ENCODE data around the gene ACSL4. TPM values are rescaled to one million over a fixed set of nuclear protein-coding genes. Genes with fewer than 3 reads are reported as not detected.
"Not testable (repeated sequence)": the region's sequence is repeated elsewhere in the genome, so short reads cannot be mapped to it uniquely, and the experiment has no call there.

ACSL4 gene
- total RNA-seq, 1 experiment from 2014 or later: 55.2 TPM

DNA sequence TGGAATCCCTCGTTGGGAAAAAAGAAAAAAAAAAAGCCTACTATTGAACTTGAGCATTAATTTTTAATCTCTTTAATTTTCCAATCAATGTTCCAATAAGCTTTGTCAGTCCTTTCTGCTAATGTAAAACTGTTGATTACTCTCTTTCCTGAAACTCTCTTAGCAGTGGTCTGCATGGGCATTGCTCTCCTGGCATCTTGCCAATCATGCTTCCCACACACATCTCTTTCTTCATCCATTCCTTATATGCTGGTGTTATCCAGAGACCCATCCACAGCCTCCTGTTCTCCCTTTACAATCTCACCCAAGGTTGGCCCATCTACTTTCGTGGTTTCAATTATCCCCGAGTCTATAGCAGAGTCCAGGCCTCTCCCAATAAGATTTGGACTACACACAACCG lies 76.3 kb downstream of the ACSL4 start:
- no peaks in the 10 kb centered on the region for H3K27me3 ChIP-seq (ENCODE audit: control insufficient read depth, insufficient read depth, low read length)
- ATAC-seq (no peak), DNase-seq (ENCODE audit: low read depth, low spot score) (no peak)
- no peak overlapping the region for H3K4me3 ChIP-seq (ENCODE audit: low read depth in 2 of 2, low read length in 2 of 2)
- in situ Hi-C loops (cut with HindIII; ENCODE audit: low pct_unique_long_range_greater_than_20kb, low sequenced_read_pairs): no loop called here
- H3K9me3 ChIP-seq (ENCODE audit: control insufficient read depth, insufficient read depth, low read depth, low read length): no peaks in the 10 kb centered on the region
- TSS peak; percentile 24 for BruUV-seq (replicated peaks)
- POLR2A ChIA-PET: no interaction called here
- intact Hi-C loops (cut with micrococcal nuclease; ENCODE audit: unreplicated experiment): no loop called here
- TF ChIP-seq POLR2AphosphoS5 (IDR thresholded peaks at IDR 0.05; ENCODE audit: low read depth, low read length) (no peak), SIN3A (IDR thresholded peaks at IDR 0.05; ENCODE audit: borderline replicate concordance, insufficient read depth, low read depth, low read length) (no peak), TCF7L2 (IDR thresholded peaks at IDR 0.05; ENCODE audit: low read depth, low read length) (no peak)
- TF ChIP-seq, protein P1, sequence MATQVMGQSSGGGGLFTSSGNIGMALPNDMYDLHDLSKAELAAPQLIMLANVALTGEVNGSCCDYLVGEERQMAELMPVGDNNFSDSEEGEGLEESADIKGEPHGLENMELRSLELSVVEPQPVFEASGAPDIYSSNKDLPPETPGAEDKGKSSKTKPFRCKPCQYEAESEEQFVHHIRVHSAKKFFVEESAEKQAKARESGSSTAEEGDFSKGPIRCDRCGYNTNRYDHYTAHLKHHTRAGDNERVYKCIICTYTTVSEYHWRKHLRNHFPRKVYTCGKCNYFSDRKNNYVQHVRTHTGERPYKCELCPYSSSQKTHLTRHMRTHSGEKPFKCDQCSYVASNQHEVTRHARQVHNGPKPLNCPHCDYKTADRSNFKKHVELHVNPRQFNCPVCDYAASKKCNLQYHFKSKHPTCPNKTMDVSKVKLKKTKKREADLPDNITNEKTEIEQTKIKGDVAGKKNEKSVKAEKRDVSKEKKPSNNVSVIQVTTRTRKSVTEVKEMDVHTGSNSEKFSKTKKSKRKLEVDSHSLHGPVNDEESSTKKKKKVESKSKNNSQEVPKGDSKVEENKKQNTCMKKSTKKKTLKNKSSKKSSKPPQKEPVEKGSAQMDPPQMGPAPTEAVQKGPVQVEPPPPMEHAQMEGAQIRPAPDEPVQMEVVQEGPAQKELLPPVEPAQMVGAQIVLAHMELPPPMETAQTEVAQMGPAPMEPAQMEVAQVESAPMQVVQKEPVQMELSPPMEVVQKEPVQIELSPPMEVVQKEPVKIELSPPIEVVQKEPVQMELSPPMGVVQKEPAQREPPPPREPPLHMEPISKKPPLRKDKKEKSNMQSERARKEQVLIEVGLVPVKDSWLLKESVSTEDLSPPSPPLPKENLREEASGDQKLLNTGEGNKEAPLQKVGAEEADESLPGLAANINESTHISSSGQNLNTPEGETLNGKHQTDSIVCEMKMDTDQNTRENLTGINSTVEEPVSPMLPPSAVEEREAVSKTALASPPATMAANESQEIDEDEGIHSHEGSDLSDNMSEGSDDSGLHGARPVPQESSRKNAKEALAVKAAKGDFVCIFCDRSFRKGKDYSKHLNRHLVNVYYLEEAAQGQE (IDR thresholded peaks at IDR 0.05; ENCODE audit: insufficient read depth in 1 of 2, low read depth in 2 of 2, low read length in 1 of 2): no peak
- TF ChIP-seq, protein P2, sequence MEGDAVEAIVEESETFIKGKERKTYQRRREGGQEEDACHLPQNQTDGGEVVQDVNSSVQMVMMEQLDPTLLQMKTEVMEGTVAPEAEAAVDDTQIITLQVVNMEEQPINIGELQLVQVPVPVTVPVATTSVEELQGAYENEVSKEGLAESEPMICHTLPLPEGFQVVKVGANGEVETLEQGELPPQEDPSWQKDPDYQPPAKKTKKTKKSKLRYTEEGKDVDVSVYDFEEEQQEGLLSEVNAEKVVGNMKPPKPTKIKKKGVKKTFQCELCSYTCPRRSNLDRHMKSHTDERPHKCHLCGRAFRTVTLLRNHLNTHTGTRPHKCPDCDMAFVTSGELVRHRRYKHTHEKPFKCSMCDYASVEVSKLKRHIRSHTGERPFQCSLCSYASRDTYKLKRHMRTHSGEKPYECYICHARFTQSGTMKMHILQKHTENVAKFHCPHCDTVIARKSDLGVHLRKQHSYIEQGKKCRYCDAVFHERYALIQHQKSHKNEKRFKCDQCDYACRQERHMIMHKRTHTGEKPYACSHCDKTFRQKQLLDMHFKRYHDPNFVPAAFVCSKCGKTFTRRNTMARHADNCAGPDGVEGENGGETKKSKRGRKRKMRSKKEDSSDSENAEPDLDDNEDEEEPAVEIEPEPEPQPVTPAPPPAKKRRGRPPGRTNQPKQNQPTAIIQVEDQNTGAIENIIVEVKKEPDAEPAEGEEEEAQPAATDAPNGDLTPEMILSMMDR (IDR thresholded peaks at IDR 0.05): no peak
- no peaks in the 10 kb centered on the region; the same call in 1 of the 2 replicates for H3K36me3 ChIP-seq (ENCODE audit: control insufficient read depth, insufficient read depth, low read length)
- H3K4me1 ChIP-seq (ENCODE audit: control insufficient read depth, insufficient read depth, low read length): no peaks in the 10 kb centered on the region
- no peak overlapping the region for H3K27ac ChIP-seq (ENCODE audit: low read length)
- CTCF ChIA-PET: no interaction called here

GRCh38 chrX:109655502-109656201 lies 77.4 kb downstream of the ACSL4 start:
- DNase-seq (ENCODE audit: low read depth, low spot score) (no peak), ATAC-seq (no peak)
- intact Hi-C loops (cut with micrococcal nuclease; ENCODE audit: unreplicated experiment) (no loop called here), in situ Hi-C loops (cut with HindIII; ENCODE audit: low pct_unique_long_range_greater_than_20kb, low sequenced_read_pairs) (no loop called here)
- no TSS peak for BruUV-seq (replicated peaks)
- H3K4me1 ChIP-seq (ENCODE audit: control insufficient read depth, insufficient read depth, low read length): no peaks in the 10 kb centered on the region
- no peak overlapping the region for H3K27ac ChIP-seq (ENCODE audit: low read length)
- TF ChIP-seq TCF7L2 (IDR thresholded peaks at IDR 0.05; ENCODE audit: low read depth, low read length): no peak
- POLR2A ChIA-PET: no interaction called here
- H3K27me3 ChIP-seq (ENCODE audit: control insufficient read depth, insufficient read depth, low read length): no peaks in the 10 kb centered on the region
- no peak overlapping the region for H3K4me3 ChIP-seq (ENCODE audit: low read depth in 2 of 2, low read length in 2 of 2)
- CTCF ChIA-PET: no interaction called here
- no peaks in the 10 kb centered on the region for H3K9me3 ChIP-seq (ENCODE audit: control insufficient read depth, insufficient read depth, low read depth, low read length)
- H3K36me3 ChIP-seq (ENCODE audit: control insufficient read depth, insufficient read depth, low read length): no peaks in the 10 kb centered on the region

- ChIA-PET CTCF (no interaction called here), POLR2A (no interaction called here)
- TF ChIP-seq TCF7L2 (IDR thresholded peaks at IDR 0.05; ENCODE audit: low read depth, low read length): no peak
- TF ChIP-seq POLR2AphosphoS5 (IDR thresholded peaks at IDR 0.05; ENCODE audit: low read depth, low read length): no peak
- in situ Hi-C loops (cut with HindIII; ENCODE audit: low pct_unique_long_range_greater_than_20kb, low sequenced_read_pairs): no loop called here
- no peak for ATAC-seq
- no peaks in the 10 kb centered on the region for H3K27me3 ChIP-seq (ENCODE audit: control insufficient read depth, insufficient read depth, low read length)
- intact Hi-C loops (cut with micrococcal nuclease; ENCODE audit: unreplicated experiment): no loop called here
- no peak for DNase-seq (ENCODE audit: low read depth, low spot score)
- H3K4me1 ChIP-seq (ENCODE audit: control insufficient read depth, insufficient read depth, low read length): no peaks in the 10 kb centered on the region
- H3K27ac ChIP-seq (ENCODE audit: low read length): no peak overlapping the region
- no TSS peak for BruUV-seq (replicated peaks)
- H3K36me3 ChIP-seq (ENCODE audit: control insufficient read depth, insufficient read depth, low read length): no peaks in the 10 kb centered on the region
- no peaks in the 10 kb centered on the region for H3K9me3 ChIP-seq (ENCODE audit: control insufficient read depth, insufficient read depth, low read depth, low read length)
- no peak overlapping the region for H3K4me3 ChIP-seq (ENCODE audit: low read depth in 2 of 2, low read length in 2 of 2)
These were observed 78.4 kb downstream of the ACSL4 start for GRCh38 chrX:109654516-109655109.

DNA sequence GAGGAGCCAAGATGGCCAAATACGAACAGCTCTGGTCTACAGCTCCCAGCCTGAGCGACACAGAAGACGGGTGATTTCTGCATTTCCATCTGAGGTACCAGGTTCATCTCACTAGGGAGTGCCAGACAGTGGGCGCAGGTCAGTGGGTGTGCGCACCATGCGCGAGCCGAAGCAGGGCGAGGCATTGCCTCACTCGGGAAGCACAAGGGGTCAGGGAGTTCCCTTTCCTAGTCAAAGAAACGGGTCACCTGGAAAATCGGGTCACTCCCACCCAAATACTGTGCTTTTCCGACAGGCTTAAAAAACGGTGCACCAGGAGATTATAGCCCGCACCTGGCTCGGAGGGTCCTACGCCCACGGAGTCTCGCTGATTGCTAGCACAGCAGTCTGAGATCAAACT lies 88.4 kb downstream of the ACSL4 start:
- H3K36me3 ChIP-seq (ENCODE audit: control insufficient read depth, insufficient read depth, low read length); H3K4me1 ChIP-seq (ENCODE audit: control insufficient read depth, insufficient read depth, low read length); H3K27me3 ChIP-seq (ENCODE audit: control insufficient read depth, insufficient read depth, low read length); ATAC-seq; POLR2A ChIA-PET; H3K9me3 ChIP-seq (ENCODE audit: control insufficient read depth, insufficient read depth, low read depth, low read length); H3K4me3 ChIP-seq (ENCODE audit: low read depth in 2 of 2, low read length in 2 of 2); in situ Hi-C loops (cut with HindIII; ENCODE audit: low pct_unique_long_range_greater_than_20kb, low sequenced_read_pairs); H3K27ac ChIP-seq (ENCODE audit: low read length); intact Hi-C loops (cut with micrococcal nuclease; ENCODE audit: unreplicated experiment); CTCF ChIA-PET; BruUV-seq (replicated peaks); DNase-seq (ENCODE audit: low read depth, low spot score): not testable (repeated sequence)

All from Panc1 (cell line).